AG08396 (cell line): Measurements from ENCODE around the gene ITGAL.

ENCODE experiments used
- DNase-seq: peaks from one replicate; pipeline ENCODE4 v3.0.0; 2012; ENCODE audit warnings: low spot score, mixed read lengths

Gene ITGAL

GRCh38 chr16:30541502-30542329 lies 69.2 kb downstream of the ITGAL start:
- DNase-seq, result no peak

GRCh38 chr16:30543067-30543466 lies 70.5 kb downstream of the ITGAL start:
- DNase-seq, result no peak

GRCh38 chr16:30546115-30546514 lies 73.6 kb downstream of the ITGAL start:
- DNase-seq, result no peak

- DNase-seq, result no peak
Measured at GRCh38 chr16:30548416-30549253, 76.1 kb downstream of the ITGAL start.

- no peak for DNase-seq
Measured at GRCh38 chr16:30551781-30552180, 79.2 kb downstream of the ITGAL start.

- DNase-seq, result no peak
Measured at GRCh38 chr16:30552956-30553355, 80.4 kb downstream of the ITGAL start.

- DNase-seq, result no peak
Measured at GRCh38 chr16:30553393-30553899, 80.9 kb downstream of the ITGAL start.

GRCh38 chr16:30554557-30555314 lies 82.2 kb downstream of the ITGAL start:
- DNase-seq, result no peak

- no peak for DNase-seq
Measured at GRCh38 chr16:30555315-30556124, 83.0 kb downstream of the ITGAL start.

GRCh38 chr16:30556125-30556473 lies 83.6 kb downstream of the ITGAL start:
- no peak for DNase-seq

- peak; percentile 36 for DNase-seq
Measured at GRCh38 chr16:30557707-30557956, 85.1 kb downstream of the ITGAL start.

GRCh38 chr16:30557957-30558788 lies 85.6 kb downstream of the ITGAL start, which contains the start of gene ZNF764:
ZNF764 (minus strand) TSS chr16:30558374; CDS start chr16:30558182, 192 bp downstream.
- peak; percentile 97 for DNase-seq

- no peak for DNase-seq
Measured at GRCh38 chr16:30558789-30559377, 86.3 kb downstream of the ITGAL start.

GRCh38 chr16:30559690-30560089 lies 87.1 kb downstream of the ITGAL start:
- no peak for DNase-seq

- no peak for DNase-seq
Measured at GRCh38 chr16:30561089-30561816, 88.7 kb downstream of the ITGAL start.

- no peak for DNase-seq
Measured at GRCh38 chr16:30562021-30562420, 89.5 kb downstream of the ITGAL start.

- no peak for DNase-seq
Measured at GRCh38 chr16:30565526-30565925, 93.0 kb downstream of the ITGAL start.

GRCh38 chr16:30565984-30566383 lies 93.4 kb downstream of the ITGAL start:
- DNase-seq, result no peak

- DNase-seq, result no peak
Measured at GRCh38 chr16:30566531-30566930, 94.0 kb downstream of the ITGAL start.
